Measurements from ENCODE around the gene RUNX3.

DNA sequence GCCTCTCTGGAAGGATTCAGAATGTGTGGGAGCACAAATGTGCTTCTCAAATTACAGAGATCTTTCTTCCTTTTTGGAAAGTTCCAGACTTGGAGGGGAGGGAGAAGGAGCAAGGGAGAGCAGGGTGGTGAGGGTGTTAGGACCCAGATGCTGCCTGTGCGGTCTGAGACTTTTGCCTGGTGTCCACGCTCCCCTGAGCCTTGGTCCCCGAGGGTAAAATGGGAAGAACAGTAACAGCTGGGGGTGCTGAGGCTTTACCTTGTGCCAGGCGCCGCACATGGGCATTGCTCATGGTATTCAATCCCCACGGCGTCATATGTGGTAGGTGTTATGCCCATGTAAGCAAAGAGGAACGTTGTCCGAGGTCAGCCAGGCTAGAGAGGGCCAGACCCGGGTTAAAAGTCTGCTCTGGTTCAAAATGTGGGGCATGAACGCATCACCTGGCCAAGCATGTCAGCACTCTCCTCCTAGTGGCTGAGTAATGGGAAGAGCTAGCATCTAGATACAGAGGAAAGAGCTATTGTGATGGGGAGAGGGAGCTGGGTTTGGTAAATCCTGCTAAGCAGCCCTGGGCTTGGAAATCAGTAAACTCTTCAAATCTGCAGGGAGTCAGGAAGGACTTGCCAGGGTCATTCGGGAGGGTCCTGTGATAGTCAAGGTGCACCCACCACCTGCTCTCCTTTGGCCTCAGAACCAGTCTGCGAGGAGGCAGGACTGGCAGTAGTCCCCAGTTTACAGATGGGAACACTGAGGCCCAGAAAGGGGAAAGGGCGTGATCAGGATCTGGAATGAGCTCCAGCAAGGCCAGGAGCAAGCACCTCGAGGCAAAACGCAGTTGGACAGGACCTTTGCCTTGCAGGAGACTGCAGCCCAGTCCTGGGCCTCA lies 4.5 kb upstream of the RUNX3 start:
- TF ChIP-seq CTCF (IDR thresholded peaks at IDR 0.05; ENCODE audit: insufficient read depth, low read length, poor library complexity, severe bottlenecking) (no peak), EZH2phosphoT487 (conservative IDR thresholded peaks at IDR 0.05; ENCODE audit: low read length) (no peak)
